Fibroblast of skin of right biceps (primary cell): ENCODE data around the gene FAM124A.

Experiments
- DNase-seq: peaks from one replicate; pipeline ENCODE4 v3.0.0-alpha.2; 2013

FAM124A gene

DNA sequence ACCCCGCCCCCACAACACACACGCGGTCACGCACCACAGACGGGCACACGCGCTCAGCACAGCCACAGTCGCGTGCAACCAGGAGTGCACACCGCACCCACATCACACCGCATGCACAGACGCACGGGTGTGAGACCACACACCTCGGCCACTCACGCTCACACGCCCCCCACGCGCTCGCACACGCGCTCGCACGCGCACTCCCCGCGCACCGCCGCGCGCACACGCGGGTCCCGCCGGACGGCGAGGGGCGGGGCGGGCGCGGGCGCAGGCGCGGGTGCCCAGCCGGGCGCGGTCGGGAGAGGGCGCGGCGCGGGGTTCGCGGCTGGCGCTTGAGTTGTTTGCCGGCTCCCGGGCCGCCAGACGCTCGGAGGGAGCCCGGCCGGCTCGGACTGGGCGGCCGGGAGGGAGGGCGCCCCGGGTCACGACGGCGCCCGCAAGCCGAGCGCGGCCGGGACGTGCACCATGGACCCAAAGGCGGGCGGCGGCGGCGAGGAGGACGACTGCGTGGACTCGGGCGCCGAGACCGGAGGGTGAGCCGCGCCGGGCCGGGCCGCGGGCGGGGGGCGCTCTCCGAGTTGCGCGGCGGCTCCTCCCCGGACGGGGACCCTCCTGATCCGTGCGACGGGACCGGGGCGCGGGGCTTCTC, at the start of gene FAM124A:
Gene FAM124A, plus strand, starts transcription at position 362 of the 649 bp plus-strand sequence. Its CDS starts 104 bp downstream, at position 466.
- peak; percentile 39 for DNase-seq

- no peak for DNase-seq
Measured at GRCh38 chr13:51175021-51175420, 47.2 kb upstream of the FAM124A start.

GRCh38 chr13:51175639-51176038, 46.6 kb upstream of the FAM124A start:
- no peak for DNase-seq

DNA sequence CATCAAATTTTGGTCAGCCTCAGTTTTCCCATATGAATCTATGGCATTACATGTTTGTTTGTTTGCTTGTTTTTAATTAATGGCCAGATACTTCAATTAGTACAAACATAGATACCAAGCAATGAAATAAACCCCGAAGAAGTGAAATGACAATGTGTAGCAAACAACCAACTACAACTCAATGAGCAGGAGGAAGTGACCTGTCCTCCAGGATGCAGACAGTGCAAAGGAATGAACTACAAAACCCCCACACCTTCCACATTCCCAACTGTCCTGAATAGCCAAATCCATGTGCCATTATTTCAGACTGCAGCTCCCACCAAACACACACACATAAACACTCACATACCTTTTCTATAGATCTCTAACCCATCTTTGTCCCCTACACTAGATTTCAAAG, 45.0 kb upstream of the FAM124A start:
- no peak for DNase-seq

DNA sequence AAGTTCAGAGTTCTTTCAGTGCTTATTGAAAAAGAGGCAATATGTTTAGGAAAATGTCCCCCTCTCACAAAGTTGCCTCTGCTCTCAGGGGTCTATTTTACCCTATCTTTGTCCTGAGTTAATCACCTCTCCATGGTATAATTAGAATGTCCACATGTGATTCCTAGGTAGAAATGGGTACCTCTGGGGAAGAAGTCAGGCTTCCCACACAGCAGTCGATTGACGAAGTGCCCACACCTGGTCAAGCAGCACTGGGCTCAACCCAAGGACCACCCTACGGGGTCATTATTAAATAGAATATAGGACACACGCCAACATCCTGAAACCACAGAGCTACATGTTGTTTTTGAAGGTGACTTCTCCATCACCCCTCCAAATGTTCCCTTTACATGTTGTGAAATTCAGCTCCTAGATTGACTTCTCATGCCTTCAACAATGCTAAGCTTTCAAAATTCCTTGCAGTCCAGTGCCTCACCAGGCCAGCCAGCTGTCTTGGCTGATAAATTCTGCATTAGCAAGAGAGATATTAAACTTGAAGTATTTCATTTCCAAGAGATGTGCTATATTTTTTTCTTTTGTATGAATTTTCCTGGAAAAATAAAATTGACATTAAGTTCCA, 43.6 kb upstream of the FAM124A start:
- DNase-seq = no peak

- DNase-seq = no peak
Measured at GRCh38 chr13:51179432-51179971, 42.7 kb upstream of the FAM124A start.

- no peak for DNase-seq
Measured at GRCh38 chr13:51180853-51181511, 41.2 kb upstream of the FAM124A start.

DNA sequence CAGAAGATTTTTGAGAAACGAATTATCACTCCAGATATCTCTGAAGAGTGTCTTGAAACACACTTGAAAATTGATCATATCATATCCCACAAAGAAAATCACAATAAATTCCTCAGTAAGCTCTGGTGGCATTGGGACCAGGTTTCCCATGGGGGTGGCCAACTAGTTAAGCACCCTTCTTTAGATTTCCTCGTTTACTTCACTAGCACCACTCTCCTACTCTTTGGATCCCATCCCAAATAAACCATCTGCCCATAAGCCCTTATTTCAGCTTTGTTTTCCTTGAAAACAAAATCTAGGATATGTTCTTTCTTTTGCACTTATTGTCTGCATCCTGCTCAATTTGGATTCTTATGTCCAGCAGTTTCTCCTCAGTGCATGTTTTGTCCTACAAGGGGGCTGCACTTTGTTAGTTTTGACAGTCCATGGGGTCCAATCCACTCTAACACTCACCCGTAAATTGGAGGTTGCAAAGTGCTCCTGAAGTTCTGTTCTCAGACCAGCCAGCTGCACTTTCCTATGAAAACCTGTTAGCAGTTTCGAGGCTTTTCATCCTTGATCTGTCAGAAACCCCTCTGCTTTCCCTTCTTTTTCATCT, 40.3 kb upstream of the FAM124A start:
- no peak for DNase-seq

- DNase-seq = no peak
Measured at GRCh38 chr13:51191743-51192142, 30.5 kb upstream of the FAM124A start.

GRCh38 chr13:51192348-51192747, 29.9 kb upstream of the FAM124A start:
- peak; percentile 21 for DNase-seq

GRCh38 chr13:51193387-51193786, 28.8 kb upstream of the FAM124A start:
- no peak for DNase-seq

DNA sequence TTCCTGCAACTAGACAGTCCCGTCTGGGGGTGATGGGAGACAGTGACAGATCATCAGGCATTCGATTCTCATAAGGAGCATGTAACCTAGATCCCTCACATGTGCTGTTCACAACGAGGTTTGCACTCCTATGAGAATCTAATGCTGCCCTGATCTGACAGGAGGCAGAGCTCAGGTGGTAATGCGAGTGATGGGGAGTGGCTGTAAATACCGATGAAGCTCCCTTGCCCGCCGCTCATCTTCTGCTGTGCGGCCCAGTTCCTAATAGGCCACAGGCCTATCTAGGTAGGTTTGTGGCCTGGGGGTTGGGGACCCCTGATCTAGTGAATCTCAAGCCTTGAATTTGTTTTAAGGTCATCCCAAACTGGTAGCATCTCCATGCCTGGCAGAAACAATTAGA, 27.3 kb upstream of the FAM124A start:
- no peak for DNase-seq

- no peak for DNase-seq
Measured at GRCh38 chr13:51201886-51202285, 20.3 kb upstream of the FAM124A start.

- peak; percentile 31 for DNase-seq
Measured at GRCh38 chr13:51202477-51203046, 19.6 kb upstream of the FAM124A start.

DNA sequence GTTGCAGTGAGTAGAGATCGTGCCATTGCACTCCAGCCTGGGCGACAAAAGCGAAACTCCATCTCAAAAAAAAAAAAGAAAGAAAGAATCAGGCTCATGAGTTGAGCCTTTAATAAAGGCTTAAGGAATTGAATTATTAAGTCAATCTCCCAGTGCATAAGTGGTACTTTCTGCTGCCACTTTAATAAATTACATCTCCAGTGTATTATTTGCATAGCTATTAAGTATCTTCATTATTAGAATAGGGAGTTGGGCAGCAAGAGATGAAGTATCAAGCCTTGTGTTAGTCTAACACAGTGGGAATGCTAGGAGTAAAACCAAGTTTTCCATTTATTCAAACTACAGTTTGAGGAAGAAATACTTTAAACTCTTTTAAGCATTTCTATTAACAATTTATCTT, 15.6 kb upstream of the FAM124A start:
- DNase-seq = no peak

- DNase-seq = no peak
Measured at GRCh38 chr13:51207881-51208280, 14.3 kb upstream of the FAM124A start.

GRCh38 chr13:51208716-51209115, 13.5 kb upstream of the FAM124A start:
- no peak for DNase-seq

DNA sequence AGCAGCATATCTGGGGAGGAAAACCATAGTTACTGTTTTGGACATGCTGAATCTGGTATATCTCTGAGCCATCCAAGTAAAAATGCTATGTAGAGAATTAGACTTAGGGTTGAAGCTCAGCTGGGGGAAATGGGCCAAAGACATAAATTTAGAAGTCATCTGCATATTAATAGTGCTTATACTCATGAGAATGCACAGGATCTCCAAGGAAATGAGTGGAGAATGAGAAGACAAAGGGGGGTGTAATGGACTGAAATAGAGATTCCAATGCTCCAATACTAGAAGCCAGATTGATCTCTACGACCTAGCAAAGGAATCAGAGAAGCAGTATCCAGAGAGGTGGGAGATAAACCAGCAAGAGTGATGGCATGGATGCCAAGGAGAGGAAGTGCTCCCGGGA, 10.3 kb upstream of the FAM124A start:
- DNase-seq = no peak

GRCh38 chr13:51212758-51213157, 9.4 kb upstream of the FAM124A start:
- no peak for DNase-seq

GRCh38 chr13:51213173-51213728, 8.9 kb upstream of the FAM124A start:
- DNase-seq = no peak

- no peak for DNase-seq
Measured at GRCh38 chr13:51218626-51219025, 3.6 kb upstream of the FAM124A start.

DNA sequence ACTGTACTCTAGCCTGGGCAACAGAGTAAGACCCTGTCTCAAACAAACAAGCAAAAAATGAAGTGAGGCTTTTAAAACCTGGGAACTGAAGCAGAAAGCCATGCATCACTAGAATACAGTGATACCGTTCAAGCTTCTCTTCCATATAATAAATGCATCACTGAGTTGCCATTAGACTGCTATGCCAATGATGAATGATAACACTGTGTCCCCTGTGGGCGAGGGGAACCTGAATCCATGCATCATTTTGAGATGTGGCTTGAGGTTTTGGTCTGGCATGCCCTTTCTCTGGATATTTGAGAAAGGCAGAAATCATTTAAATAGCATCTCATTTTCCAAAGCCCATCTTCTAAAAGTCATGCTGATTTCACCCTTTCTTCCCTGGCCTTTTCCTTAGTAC, 1.5 kb upstream of the FAM124A start:
- DNase-seq = no peak

- no peak for DNase-seq
Measured at GRCh38 chr13:51221108-51221507, 1.1 kb upstream of the FAM124A start.
